H1 (cell line): ENCODE results near the gene CPSF4L. TPM values are rescaled to one million over a fixed set of nuclear protein-coding genes. Genes with fewer than 3 reads are reported as not detected.

ENCODE experiments used
- CTCF ChIA-PET: fragments of 300-600 bp; sonication (Branson Sonifier 250); formaldehyde crosslinking; loops from one replicate; lab custom pipeline; 2021; ENCODE audit not compliant: partially characterized antibody; lab: Charles Lee
- POLR2A ChIA-PET: fragments of 300-600 bp; sonication (Branson Sonifier 250); formaldehyde crosslinking; loops from one replicate; lab custom pipeline; 2021; ENCODE audit warnings: inconsistent platforms; ENCODE audit not compliant: partially characterized antibody; lab: Charles Lee
- DNase-seq, 2 experiments: peaks; one replicate each; pipeline versions ENCODE4 v3.0.0 to v3.0.0-alpha.2; 2010 to 2022; ENCODE audit warnings: low spot score in 2 of 2, low read depth in 1 of 2, mixed read lengths in 1 of 2
- FAIRE-seq: peaks from 2 replicates; lab custom pipeline; 2011; peaks lifted over from hg19 to GRCh38; lab: Jason Lieb, UNC
- H2AFZ ChIP-seq: 2 replicates; pipeline ENCODE4 v1.8.1; 2012; ENCODE audit warnings: low read length, inconsistent platforms
- H2AK5ac ChIP-seq: 2 replicates; pipeline ENCODE4 v1.6.1; 2013; ENCODE audit warnings: low read depth, low read length
- H2BK120ac ChIP-seq: replicated peaks from 2 replicates; pipeline ENCODE3; 2013; ENCODE audit warnings: low read depth, low read length, inconsistent platforms
- H2BK12ac ChIP-seq: 2 replicates; pipeline ENCODE4 v1.6.1; 2013; ENCODE audit warnings: low read depth, low read length
- H2BK15ac ChIP-seq: 2 replicates; pipeline ENCODE4 v1.6.1; 2013; ENCODE audit warnings: low read length
- H2BK20ac ChIP-seq: 2 replicates; pipeline ENCODE4 v1.6.1; 2013; ENCODE audit warnings: low read length
- H2BK5ac ChIP-seq: 2 replicates; pipeline ENCODE4 v1.6.1; 2013; ENCODE audit warnings: low read depth, low read length
- H3K14ac ChIP-seq: 2 replicates; pipeline ENCODE4 v1.6.1; 2013; ENCODE audit warnings: inconsistent platforms; ENCODE audit not compliant: insufficient read length
- H3K18ac ChIP-seq: 2 replicates; pipeline ENCODE4 v1.6.1; 2013; ENCODE audit warnings: low read length; ENCODE audit errors: extremely low read depth
- H3K23ac ChIP-seq: 2 replicates; pipeline ENCODE4 v1.6.1; 2013; ENCODE audit warnings: inconsistent platforms; ENCODE audit not compliant: insufficient read length
- H3K23me2 ChIP-seq: 2 replicates; pipeline ENCODE4 v1.6.1; 2013; ENCODE audit warnings: low read depth, low read length
- H3K27ac ChIP-seq: 2 replicates; pipeline ENCODE4 v1.6.1; 2011; ENCODE audit warnings: low read depth, low read length, inconsistent platforms
- H3K27me3 ChIP-seq, 4 experiments: replicated peaks in 1 of 4; 1 replicate in 1 of 4; 2 replicates in 3 of 4; pipeline versions ENCODE4 v1.6.1 to v1.8.1; 2011 to 2013; ENCODE audit warnings: low read length in 3 of 4, mild to moderate bottlenecking in 3 of 4, inconsistent platforms in 2 of 4, mixed read lengths in 2 of 4, moderate library complexity in 1 of 4; ENCODE audit not compliant: control insufficient read depth in 3 of 4, insufficient read depth in 3 of 4; ENCODE audit errors: extremely low read depth in 1 of 4
- H3K36me3 ChIP-seq, 4 experiments: 2 replicates each; pipeline versions ENCODE4 v1.6.1 to v1.8.1; 2011 to 2013; ENCODE audit warnings: mild to moderate bottlenecking in 4 of 4, low read length in 3 of 4, moderate library complexity in 2 of 4, control low read depth in 1 of 4, inconsistent platforms in 1 of 4; ENCODE audit not compliant: insufficient read depth in 4 of 4, control insufficient read depth in 2 of 4
- H3K4ac ChIP-seq: replicated peaks from 2 replicates; pipeline ENCODE3; 2013; ENCODE audit warnings: low read length, low read depth, mixed read lengths, inconsistent platforms; ENCODE audit not compliant: insufficient read length
- H3K4me1 ChIP-seq, 4 experiments: replicated peaks in 1 of 4; 1 replicate in 1 of 4; 2 replicates in 3 of 4; pipeline versions ENCODE4 v1.6.1 to v1.8.1; 2011 to 2013; ENCODE audit warnings: low read length in 3 of 4, inconsistent platforms in 2 of 4, mixed read lengths in 1 of 4; ENCODE audit not compliant: insufficient read depth in 4 of 4, control insufficient read depth in 3 of 4
- H3K4me2 ChIP-seq, 2 experiments: 2 replicates each; pipeline versions ENCODE4 v1.6.1 to v1.8.1; 2011 to 2013; ENCODE audit warnings: low read depth in 2 of 2, low read length in 2 of 2, control low read depth in 1 of 2, inconsistent platforms in 1 of 2, mild to moderate bottlenecking in 1 of 2; ENCODE audit not compliant: insufficient read depth in 1 of 2
- H3K4me3 ChIP-seq, 4 experiments: fragments of 200-600, 300-600 bp in 1 of 4; sonication (generic), shearing (Covaris generic), sonication (Bioruptor Twin) in 1 of 4; 2 replicates each; pipeline versions ENCODE4 v1.5.1 to v1.8.1; 2011 to 2016; ENCODE audit warnings: low read length in 4 of 4, low read depth in 3 of 4, control low read depth in 2 of 4, inconsistent platforms in 2 of 4, mild to moderate bottlenecking in 2 of 4, mixed read lengths in 1 of 4, moderate library complexity in 1 of 4; ENCODE audit not compliant: insufficient read depth in 2 of 4; ENCODE audit errors: extremely low read depth in 1 of 4
- H3K56ac ChIP-seq: replicated peaks from 2 replicates; pipeline ENCODE3; 2013; ENCODE audit warnings: low read depth, mild to moderate bottlenecking, mixed read lengths, low read length, inconsistent platforms; ENCODE audit not compliant: insufficient read length
- H3K79me1 ChIP-seq: 2 replicates; pipeline ENCODE4 v1.6.1; 2013; ENCODE audit warnings: low read depth, low read length, control low read depth
- H3K79me2 ChIP-seq, 2 experiments: 2 replicates each; pipeline versions ENCODE4 v1.6.1 to v1.8.1; 2012 to 2013; ENCODE audit warnings: low read length in 2 of 2, mild to moderate bottlenecking in 2 of 2, inconsistent platforms in 1 of 2; ENCODE audit not compliant: insufficient read depth in 2 of 2, control insufficient read depth in 1 of 2
- H3K9ac ChIP-seq, 4 experiments: replicated peaks in 1 of 4; 1 replicate in 1 of 4; 2 replicates in 3 of 4; pipeline versions ENCODE4 v1.6.1 to v1.8.1; 2011 to 2013; ENCODE audit warnings: low read depth in 3 of 4, low read length in 3 of 4, control low read depth in 2 of 4, mild to moderate bottlenecking in 2 of 4, moderate library complexity in 2 of 4, inconsistent platforms in 1 of 4; ENCODE audit errors: extremely low read depth in 1 of 4
- H3K9me3 ChIP-seq, 2 experiments: 2 replicates each; pipeline versions ENCODE4 v1.6.1 to v1.8.1; 2012 to 2013; ENCODE audit warnings: mild to moderate bottlenecking in 2 of 2, moderate library complexity in 2 of 2, control low read depth in 1 of 2, inconsistent platforms in 1 of 2, low read depth in 1 of 2, low read length in 1 of 2, mixed read lengths in 1 of 2; ENCODE audit not compliant: insufficient read depth in 2 of 2
- H4K20me1 ChIP-seq, 2 experiments: replicated peaks in 1 of 2; 2 replicates each; pipeline versions ENCODE3 to v1.8.1; 2011 to 2013; ENCODE audit warnings: inconsistent platforms in 2 of 2, low read length in 2 of 2, mild to moderate bottlenecking in 1 of 2; ENCODE audit not compliant: insufficient read depth in 2 of 2, control insufficient read depth in 1 of 2
- H4K5ac ChIP-seq: 2 replicates; pipeline ENCODE4 v1.6.1; 2013; ENCODE audit warnings: low read length, low read depth, mixed read lengths, inconsistent platforms; ENCODE audit not compliant: insufficient read length
- H4K8ac ChIP-seq: 2 replicates; pipeline ENCODE4 v1.8.0; 2013; ENCODE audit warnings: mild to moderate bottlenecking, moderate library complexity, low read length, inconsistent platforms; ENCODE audit not compliant: insufficient read depth; ENCODE audit errors: extremely low read depth
- H4K91ac ChIP-seq: replicated peaks from 2 replicates; pipeline ENCODE3; 2013; ENCODE audit warnings: low read length, mixed read lengths, inconsistent platforms; ENCODE audit not compliant: insufficient read length
- PHF8 ChIP-seq: fragments of 200-600 bp; sonication (generic); conservative IDR thresholded peaks from 2 replicates; pipeline ENCODE4 v1.7.1; 2012; ENCODE audit warnings: low read depth, mild to moderate bottlenecking, inconsistent platforms, low read length, moderate library complexity
- POU5F1 ChIP-seq: IDR thresholded peaks from 2 replicates; pipeline ENCODE4 v1.6.1; 2011; ENCODE audit warnings: low read depth, mild to moderate bottlenecking, low read length, moderate library complexity
- RFX5 ChIP-seq: IDR thresholded peaks from 2 replicates; pipeline ENCODE4 v1.6.1; 2011; ENCODE audit warnings: low read depth, low read length, improper control_type of control experiment, borderline replicate concordance
- SAP30 ChIP-seq: fragments of 300-600 bp; sonication (generic); IDR thresholded peaks from 2 replicates; pipeline ENCODE4 v1.7.1; 2012; ENCODE audit warnings: low read length, moderate library complexity, mild to moderate bottlenecking, inconsistent platforms; ENCODE audit not compliant: insufficient read depth, insufficient replicate concordance
- SIN3A ChIP-seq, 2 experiments: IDR thresholded peaks in 1 of 2; conservative IDR thresholded peaks in 1 of 2; 2 replicates each; pipeline ENCODE4 v1.6.1; 2011 to 2012; ENCODE audit warnings: low read length in 2 of 2, improper control_type of control experiment in 1 of 2, low read depth in 1 of 2, mild to moderate bottlenecking in 1 of 2
- whole genome bisulfite sequencing, 2 experiments: shearing (Covaris generic) in 1 of 2; methylation state at CpG; one replicate each; pipeline versions ENCODE4 v1.1.6 to v1.1.7; 2013 to 2015; ENCODE audit warnings: low lambda C conversion rate in 2 of 2, mixed read lengths in 2 of 2, inconsistent platforms in 1 of 2, low coverage in 1 of 2, missing lambda C conversion rate in 1 of 2; ENCODE audit not compliant: insufficient replicate concordance in 2 of 2, insufficient coverage in 1 of 2, insufficient read length in 1 of 2; ENCODE audit errors: extremely low coverage in 1 of 2, missing lambda C conversion rate in 1 of 2; 5-methylcytosine and 5-hydroxymethylcytosine counted together
- polyA plus RNA-seq, 7 experiments: library from polyadenylated mRNA; depleted of rRNA in 3 of 7; stranded (reverse) in 5 of 7; unstranded in 2 of 7; fragments of >200 nt in 5 of 7; fragments of 200-250 nt in 2 of 7; gene quantifications; 1 replicate in 5 of 7; 2 replicates in 1 of 7; 4 replicates in 1 of 7; pipeline versions ENCODE4 v1.2.1 to v1.2.3, GENCODE V29; 2011 to 2013; ENCODE audit warnings: missing spikeins in 2 of 7, mixed read lengths in 2 of 7
- total RNA-seq: library from RNA; stranded (reverse); fragmentation: NEBNext Ultra II Directional; extraction: Animal tissue kit (Norgen Biotek cat#: 25700); gene quantifications from 2 replicates; pipeline ENCODE4 v1.2.1, GENCODE V29; 2021

Gene CPSF4L
- total and polyA plus RNA-seq, 2 of the 8 experiments (the other 6 are each of a cell fraction or from before 2014, with no cell fraction given) = not detected

GRCh38 chr17:73232587-73233373 lies 28.9 kb downstream of the CPSF4L start:
- peaks cover 8 to 27% (median 16%) of the 10 kb centered on the region in 4 experiments; a peak in 6 of 8 replicates for H3K36me3 ChIP-seq
- TF ChIP-seq RFX5 = no peak
- TF ChIP-seq POU5F1 = no peak
- TF ChIP-seq SIN3A (conservative IDR thresholded peaks at IDR 0.05 in 1 of 2, IDR thresholded peaks at IDR 0.05 in 1 of 2; ENCODE audit: low read depth in 1 of 2, low read length in 2 of 2) = peak in 1 of 2 experiments; percentile 22; a peak in 2 of 4 replicates
- TF ChIP-seq PHF8 = peak; percentile 60; the same call in 1 of the 2 replicates
- peak; percentile 66 for TF ChIP-seq SAP30
- TF ChIP-seq, all 59 proteins: peak for 3
- Histone ChIP-seq H2BK15ac (no peak overlapping the region; the same call in 1 of the 2 replicates), H3K4me3 (peak overlapping the region; percentile 90 to 94 (median 92)), H4K91ac (no peak overlapping the region), H3K9ac (peak overlapping the region; percentile 65 to 86 (median 72)), H3K79me1 (peaks cover 4% of the 10 kb centered on the region; the same call in 1 of the 2 replicates), H3K9me3 (no peaks in the 10 kb centered on the region), H4K5ac (peak overlapping the region; percentile 16), H3K56ac (no peak overlapping the region), H3K23ac (no peak overlapping the region), H3K4ac (no peak overlapping the region), H2BK5ac (peak overlapping the region; percentile 13; the same call in 1 of the 2 replicates), H3K14ac (no peak overlapping the region), H2AK5ac (no peak overlapping the region), H2BK120ac (no peak overlapping the region), H2BK12ac (no peak overlapping the region), H3K18ac (no peak overlapping the region; the same call in 1 of the 2 replicates), H2AFZ (no peak overlapping the region; the same call in 1 of the 2 replicates), H3K27me3 (no peaks in the 10 kb centered on the region), H4K8ac (0 out of 2 replicates have a peak overlapping the region, but pooled peaks have one; percentile 54), H3K27ac (peak overlapping the region; percentile 74), H3K79me2 (peaks cover 10 to 65% of the 10 kb centered on the region in 2 experiments), H4K20me1 (peaks cover 2 to 7% of the 10 kb centered on the region in 2 experiments), H3K23me2 (peaks cover 6% of the 10 kb centered on the region), H3K4me1 (peaks cover 0 to 4% (median 2%) of the 10 kb centered on the region in 4 experiments; a peak in 5 of 7 replicates), H2BK20ac (no peak overlapping the region), H3K4me2 (peak overlapping the region; percentile 91 to 99)
- CTCF ChIA-PET = interaction anchor here (1.0 to 2.8 kb wide), 7 partner anchors 16 to 505 kb away, joined by 3 to 10 read pairs (median 5); partner anchors contain the start of gene COG1
- FAIRE-seq (no peak), DNase-seq (no peak)
- POLR2A ChIA-PET = interaction anchor here (0.6 to 2.5 kb wide), 20 partner anchors 9 to 130 kb away, joined by 3 to 18 read pairs (median 5); partner anchors contain the start of genes COG1 and SSTR2
- 9% methylated on average over 39 of the region's 48 CpGs; no CpG with 5 or more reads in 1 of the 2 experiments for WGBS, 2 experiments
